Thymus (tissue), 11 donors: ENCODE measurements around the gene CTNND2. TPM values are rescaled to one million over a fixed set of nuclear protein-coding genes. Genes with fewer than 3 reads are reported as not detected.
A peak's percentile ranks its signal among the peaks of the same experiment; 100 is the strongest.

ENCODE experiments used
- DNase-seq, 9 donors: peaks; one replicate each; pipeline ENCODE4 v3.0.0-alpha.2; 2013; ENCODE audit warnings: low spot score in 9 of 9, low read depth in 6 of 9, missing footprints in 1 of 9
- H3K27ac ChIP-seq, 2 donors: one replicate each; pipeline ENCODE4 v1.5.1; 2013; ENCODE audit warnings: control low read depth in 1 of 2, low read depth in 1 of 2, low read length in 1 of 2, mild to moderate bottlenecking in 1 of 2, moderate library complexity in 1 of 2
- H3K27me3 ChIP-seq, 2 donors: one replicate each; pipeline ENCODE4 v1.5.1; 2013; ENCODE audit warnings: low read length in 1 of 2; ENCODE audit not compliant: control insufficient read depth in 2 of 2, insufficient read depth in 1 of 2
- H3K36me3 ChIP-seq, 2 donors: one replicate each; pipeline ENCODE4 v1.5.1; 2013; ENCODE audit warnings: low read length in 1 of 2, mild to moderate bottlenecking in 1 of 2, moderate library complexity in 1 of 2; ENCODE audit not compliant: control insufficient read depth in 2 of 2, insufficient read depth in 2 of 2
- H3K4me1 ChIP-seq, 2 donors: one replicate each; pipeline ENCODE4 v1.5.1; 2013; ENCODE audit warnings: low read length in 2 of 2; ENCODE audit not compliant: control insufficient read depth in 2 of 2, insufficient read depth in 2 of 2
- H3K4me3 ChIP-seq, 2 donors: one replicate each; pipeline ENCODE4 v1.5.1; 2013; ENCODE audit warnings: low read length in 2 of 2, control low read depth in 1 of 2, mild to moderate bottlenecking in 1 of 2
- H3K9me3 ChIP-seq, 2 donors: one replicate each; pipeline ENCODE4 v1.5.1; 2013; ENCODE audit warnings: low read length in 1 of 2, mild to moderate bottlenecking in 1 of 2; ENCODE audit not compliant: control insufficient read depth in 2 of 2, insufficient read depth in 1 of 2
- WGBS: extraction: QIAGEN DNeasy Blood & Tissue Kit; methylation state at CpG from one replicate; pipeline ENCODE4 v1.1.7; 2013; 5-methylcytosine and 5-hydroxymethylcytosine counted together
- polyA plus RNA-seq: library from polyadenylated mRNA; stranded (reverse); fragments of 200-250 nt; gene quantifications from one replicate; pipeline ENCODE4 v1.2.3, GENCODE V29; 2013
- total RNA-seq: library from RNA; stranded (reverse); fragments of 120-200 nt; gene quantifications from one replicate; pipeline ENCODE4 v1.2.4, GENCODE V29; 2013
- donor health status: healthy.

Gene CTNND2
- total and polyA plus RNA-seq, 2 donors = 0.41 to 0.42 TPM

DNA sequence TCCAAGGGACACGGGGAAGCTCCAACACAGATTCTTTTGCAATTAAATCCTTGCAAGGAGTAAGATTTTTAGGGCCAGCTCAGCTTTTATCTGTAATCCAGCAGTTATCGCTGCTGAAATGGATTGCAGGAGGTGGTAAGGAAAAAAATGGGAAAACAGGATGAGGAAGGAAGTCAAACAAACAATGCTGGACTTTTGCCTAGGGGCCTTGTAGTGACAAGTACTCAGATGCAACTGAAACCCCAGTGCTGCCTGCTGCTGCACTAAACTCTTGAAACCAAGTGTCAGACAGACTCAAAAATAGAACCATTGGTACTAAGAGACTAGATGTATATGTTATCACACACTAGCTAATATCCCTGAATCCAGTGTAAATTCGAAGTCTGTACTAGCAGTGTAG, 309.2 kb downstream of the CTNND2 start:
- peak in 2 of 9 donors; percentile 0 to 4 for DNase-seq
- no peak overlapping the region for H3K4me3 ChIP-seq

DNA sequence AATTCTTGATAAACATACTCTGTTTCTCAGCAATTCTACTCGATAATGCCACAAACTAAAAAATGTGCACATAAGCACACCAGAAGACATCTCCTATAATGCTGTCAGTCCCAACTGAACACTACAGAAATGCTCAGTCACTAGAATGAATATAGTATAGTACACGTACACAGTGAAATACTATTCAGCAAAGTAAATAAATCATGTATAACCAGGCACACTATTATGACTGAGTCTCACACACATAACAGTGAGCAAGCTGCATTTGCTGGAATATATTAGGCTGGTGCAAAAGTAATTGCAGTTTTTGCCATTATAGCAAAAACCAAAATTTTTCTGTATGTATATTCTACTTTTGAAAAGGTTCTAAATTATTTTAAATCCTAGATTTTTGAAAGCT, 310.2 kb downstream of the CTNND2 start:
- DNase-seq = no peak
- Histone ChIP-seq H3K4me1 (no peaks in the 10 kb centered on the region), H3K4me3 (no peak overlapping the region), H3K36me3 (no peaks in the 10 kb centered on the region), H3K27ac (no peak overlapping the region), H3K9me3 (no peaks in the 10 kb centered on the region), H3K27me3 (no peaks in the 10 kb centered on the region)
- WGBS = 97% methylated on average over 2 of the region's 2 CpGs

More for the DNA sequence above, 309.2 kb downstream of the CTNND2 start:
- no peaks in the 10 kb centered on the region for H3K4me1 ChIP-seq
- H3K27me3 ChIP-seq = no peaks in the 10 kb centered on the region
- H3K27ac ChIP-seq = no peak overlapping the region
- WGBS = 91% methylated on average over 3 of the region's 3 CpGs
- H3K36me3 ChIP-seq = no peaks in the 10 kb centered on the region
- H3K9me3 ChIP-seq = no peaks in the 10 kb centered on the region

DNA sequence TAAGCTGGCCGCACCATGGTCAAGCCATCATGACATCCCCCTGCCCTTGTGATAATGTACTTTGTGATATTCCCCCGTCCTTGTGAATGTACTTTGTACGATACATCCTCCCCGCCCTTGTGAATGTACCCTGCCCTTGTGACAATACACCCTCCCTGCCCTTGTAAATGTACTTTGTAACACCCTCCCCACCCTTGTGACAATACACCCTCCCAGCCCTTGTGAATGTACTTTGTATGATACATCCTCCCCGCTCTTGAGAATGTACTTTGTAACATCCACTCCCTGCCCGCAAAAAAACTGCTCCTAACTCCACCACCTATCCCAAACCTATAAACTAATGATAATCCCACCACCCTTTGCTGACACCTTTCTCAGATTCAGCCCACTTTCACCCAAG, 313.8 kb downstream of the CTNND2 start:
- no peaks in the 10 kb centered on the region for H3K27me3 ChIP-seq
- H3K36me3 ChIP-seq = no peaks in the 10 kb centered on the region
- H3K9me3 ChIP-seq = no peaks in the 10 kb centered on the region
- DNase-seq = no peak
- H3K27ac ChIP-seq = no peak overlapping the region
- H3K4me3 ChIP-seq = no peak overlapping the region
- WGBS = 94% methylated on average over 6 of the region's 6 CpGs
- no peaks in the 10 kb centered on the region for H3K4me1 ChIP-seq

DNA sequence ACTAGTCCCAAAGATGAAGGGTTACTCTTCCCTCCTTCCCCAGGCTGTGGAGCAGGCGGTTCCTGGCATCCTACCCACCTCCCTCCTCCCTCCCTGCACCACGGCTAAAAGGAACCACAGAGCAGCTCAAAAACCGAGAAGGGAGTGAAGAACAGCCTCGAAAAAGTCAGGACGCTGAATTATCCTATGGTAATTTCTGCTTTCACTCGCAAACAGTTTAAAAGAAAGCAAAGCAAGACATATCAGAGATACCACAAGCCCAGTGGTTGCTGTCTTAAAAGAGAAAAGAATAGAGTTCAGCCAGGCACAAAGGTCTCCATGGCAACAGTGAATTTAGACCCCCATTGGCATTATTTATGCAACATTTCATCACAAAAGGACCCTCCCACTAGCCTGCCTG, 315.4 kb downstream of the CTNND2 start:
- Histone ChIP-seq H3K4me1 (no peaks in the 10 kb centered on the region), H3K27me3 (no peaks in the 10 kb centered on the region), H3K36me3 (no peaks in the 10 kb centered on the region), H3K27ac (no peak overlapping the region), H3K9me3 (no peaks in the 10 kb centered on the region), H3K4me3 (no peak overlapping the region)
- WGBS = 24% methylated on average over 6 of the region's 6 CpGs
- DNase-seq = no peak

DNA sequence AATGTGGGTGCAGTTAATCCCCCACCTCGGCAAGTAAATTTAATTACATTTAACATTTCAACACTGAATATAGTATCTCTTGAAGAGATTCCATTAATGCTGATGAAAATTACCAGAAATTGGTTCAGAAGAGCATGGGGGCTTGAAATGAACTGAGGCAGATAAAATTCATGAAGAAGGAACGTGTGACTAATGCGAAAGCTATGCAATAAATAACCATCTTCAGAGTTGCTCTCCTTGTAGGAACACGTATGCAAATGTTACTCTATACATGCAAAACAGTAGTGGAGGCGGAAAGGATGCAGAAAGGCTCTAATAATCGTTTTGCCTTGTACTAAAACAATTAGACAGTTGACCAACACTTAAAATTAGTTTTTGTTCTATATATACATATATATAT, 320.2 kb downstream of the CTNND2 start:
- 86% methylated on average over 6 of the region's 6 CpGs for WGBS
- H3K27me3 ChIP-seq = no peaks in the 10 kb centered on the region
- H3K27ac ChIP-seq = no peak overlapping the region
- H3K4me1 ChIP-seq = no peaks in the 10 kb centered on the region
- H3K36me3 ChIP-seq = no peaks in the 10 kb centered on the region
- no peak overlapping the region for H3K4me3 ChIP-seq
- DNase-seq = no peak
- no peaks in the 10 kb centered on the region for H3K9me3 ChIP-seq

DNA sequence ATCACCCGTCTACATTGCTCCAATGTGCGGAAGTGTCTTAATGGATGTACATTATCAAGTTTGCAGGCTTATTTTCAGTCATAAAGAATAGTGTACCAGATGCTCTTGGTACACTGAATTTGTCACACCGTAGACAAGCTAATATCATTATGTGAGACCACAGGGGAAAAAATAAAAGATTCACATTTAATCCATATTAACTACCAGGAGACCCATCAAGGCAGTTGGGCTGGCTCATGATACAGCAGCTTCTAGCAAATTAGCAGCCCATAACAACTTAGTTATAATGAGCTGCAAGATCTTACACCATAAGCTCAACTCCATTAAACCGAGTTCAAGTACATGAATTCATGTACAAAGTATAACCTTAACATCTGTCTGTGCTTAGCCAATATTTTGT, 324.9 kb downstream of the CTNND2 start:
- Histone ChIP-seq H3K4me1 (no peaks in the 10 kb centered on the region), H3K9me3 (no peaks in the 10 kb centered on the region), H3K4me3 (no peak overlapping the region), H3K27ac (no peak overlapping the region), H3K36me3 (no peaks in the 10 kb centered on the region), H3K27me3 (no peaks in the 10 kb centered on the region)
- DNase-seq = no peak
- 95% methylated on average over 4 of the region's 4 CpGs for WGBS

DNA sequence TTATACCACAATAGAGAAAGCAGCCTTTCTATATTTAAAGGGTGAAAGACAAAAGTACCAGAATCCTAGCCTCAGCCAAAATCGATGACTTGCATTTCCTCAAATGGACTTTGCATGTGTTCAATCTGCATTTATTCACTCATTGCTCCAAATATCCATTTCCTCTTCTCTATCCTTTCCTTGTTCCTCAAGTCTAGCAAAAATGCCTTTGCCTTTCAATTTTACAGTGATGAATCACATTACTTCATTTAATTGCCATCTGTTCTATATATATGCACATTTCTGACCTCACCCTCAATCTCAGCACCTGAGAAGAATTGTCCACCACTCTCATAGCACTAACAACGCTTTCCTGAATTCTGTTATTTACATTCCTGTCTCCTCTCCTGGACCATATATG, 329.5 kb downstream of the CTNND2 start:
- Histone ChIP-seq H3K27ac (no peak overlapping the region), H3K4me1 (no peaks in the 10 kb centered on the region), H3K9me3 (no peaks in the 10 kb centered on the region), H3K36me3 (no peaks in the 10 kb centered on the region), H3K4me3 (no peak overlapping the region), H3K27me3 (no peaks in the 10 kb centered on the region)
- no peak for DNase-seq
- 94% methylated on average over 2 of the region's 2 CpGs for WGBS

DNA sequence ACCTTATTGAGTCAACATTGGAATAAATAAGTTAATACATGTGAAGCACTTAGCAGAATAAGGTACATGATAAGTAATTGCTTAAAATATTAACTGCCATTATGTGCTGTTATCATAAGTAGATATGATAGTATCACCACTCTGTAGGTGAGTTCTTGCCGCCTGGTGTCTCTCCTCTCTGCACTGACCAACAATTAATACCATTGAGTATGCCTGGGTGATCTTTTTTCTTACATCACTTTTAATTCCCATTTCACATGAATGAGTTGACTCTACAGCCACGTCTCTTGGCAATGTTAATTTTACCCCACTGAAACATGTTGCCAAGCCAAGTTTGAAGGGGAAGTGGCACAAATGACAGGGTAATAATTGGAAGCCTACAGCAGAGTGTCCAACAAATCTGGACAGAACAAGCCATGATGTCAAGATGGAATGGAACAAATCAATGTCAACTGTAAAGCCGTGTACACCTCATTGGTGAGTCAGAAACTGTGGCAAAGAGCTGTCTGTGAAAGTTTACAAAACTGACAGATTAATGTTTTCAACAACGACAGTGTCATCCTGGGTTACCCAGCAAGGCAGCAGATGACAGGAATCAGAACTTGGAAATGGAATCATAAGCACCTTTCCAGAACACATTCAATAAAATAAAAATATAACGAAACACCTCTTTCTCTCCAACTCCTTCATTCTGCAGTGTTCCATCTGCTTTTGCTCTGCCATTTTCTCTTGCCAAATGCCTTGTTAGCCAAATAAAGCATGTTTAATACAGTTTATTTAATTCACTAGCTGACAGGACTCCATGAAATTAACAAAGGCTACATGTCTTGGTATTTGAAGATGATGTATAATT, 330.9 kb downstream of the CTNND2 start:
- no peaks in the 10 kb centered on the region for H3K36me3 ChIP-seq
- 85% methylated on average over 5 of the region's 5 CpGs for WGBS
- H3K27ac ChIP-seq = no peak overlapping the region
- no peak overlapping the region for H3K4me3 ChIP-seq
- no peaks in the 10 kb centered on the region for H3K27me3 ChIP-seq
- no peaks in the 10 kb centered on the region for H3K9me3 ChIP-seq
- H3K4me1 ChIP-seq = no peaks in the 10 kb centered on the region
- no peak for DNase-seq

DNA sequence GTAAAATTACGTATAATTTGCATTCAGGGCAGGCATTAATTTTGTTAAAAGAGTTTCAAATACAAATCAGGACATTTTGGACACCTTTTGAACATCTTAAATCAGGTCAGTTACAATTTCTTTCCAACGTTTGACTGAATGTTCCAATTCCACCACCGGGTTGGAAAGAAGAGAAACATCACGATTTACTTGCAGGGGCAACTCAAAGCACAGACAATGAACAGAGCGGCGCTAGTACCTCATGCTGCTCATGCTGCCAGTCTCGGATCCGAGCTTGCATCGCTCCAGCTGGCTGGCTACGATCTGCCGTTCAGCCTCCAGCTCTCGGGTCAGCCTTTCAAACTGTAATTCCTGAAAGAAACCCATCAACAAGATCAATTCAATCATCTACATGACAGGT, 339.5 kb downstream of the CTNND2 start:
- no peak overlapping the region for H3K4me3 ChIP-seq
- H3K27me3 ChIP-seq = no peaks in the 10 kb centered on the region
- H3K36me3 ChIP-seq = no peaks in the 10 kb centered on the region
- 95% methylated on average over 12 of the region's 12 CpGs for WGBS
- no peaks in the 10 kb centered on the region for H3K9me3 ChIP-seq
- H3K27ac ChIP-seq = no peak overlapping the region
- H3K4me1 ChIP-seq = no peaks in the 10 kb centered on the region
- no peak for DNase-seq
